PC-9 (cell line): Measurements from ENCODE around the gene NGEF. TPM values are rescaled to one million over a fixed set of nuclear protein-coding genes. Genes with fewer than 3 reads are reported as not detected.

Experiments
- BruUV-seq: library from RNA; stranded (reverse); fragments of 400-500 nt; replicated peaks from 2 replicates; lab custom pipeline; 2021; lab: Mats Ljungman, UMichigan
- CTCF ChIA-PET: fragments of 300-600 bp; sonication (Branson Sonifier 250); formaldehyde crosslinking; loops from one replicate; lab custom pipeline; 2022; ENCODE audit warnings: antibody characterized with exemption; lab: Charles Lee
- POLR2A ChIA-PET: fragments of 300-600 bp; sonication (Branson Sonifier 250); formaldehyde crosslinking; loops from one replicate; lab custom pipeline; 2022; ENCODE audit warnings: antibody characterized with exemption; ENCODE audit not compliant: unreplicated experiment; lab: Charles Lee
- DNase-seq, 2 experiments: peaks; one replicate each; pipeline versions ENCODE4 v3.0.0 to v3.0.0-alpha.2; 2015 to 2022; ENCODE audit warnings: mixed read lengths in 1 of 2
- H2AFZ ChIP-seq: fragments of 200-600 bp; sonication (generic); 2 replicates; pipeline ENCODE4 v1.8.1; 2017; ENCODE audit warnings: antibody characterized with exemption
- H3F3A ChIP-seq: fragments of 200-600 bp; sonication (generic); 2 replicates; pipeline ENCODE4 v1.8.1; 2017; ENCODE audit warnings: antibody characterized with exemption, mild to moderate bottlenecking, low read depth; ENCODE audit not compliant: insufficient read depth
- H3K27ac ChIP-seq: fragments of 200-600 bp; sonication (generic); 2 replicates; pipeline ENCODE4 v1.6.1; 2016; ENCODE audit warnings: mixed run types
- H3K27me3 ChIP-seq: fragments of 200-600 bp; sonication (generic); 2 replicates; pipeline ENCODE4 v1.6.1; 2016; ENCODE audit warnings: low read depth, mixed run types; ENCODE audit not compliant: insufficient read depth
- H3K36me3 ChIP-seq: fragments of 200-600 bp; sonication (generic); 2 replicates; pipeline ENCODE4 v1.6.1; 2016; ENCODE audit warnings: low read depth, mixed run types
- H3K4me1 ChIP-seq: fragments of 200-600 bp; sonication (generic); replicated peaks from 2 replicates; pipeline ENCODE4 v1.6.1; 2016; ENCODE audit warnings: mixed run types; ENCODE audit not compliant: insufficient read depth
- H3K4me2 ChIP-seq: fragments of 200-600 bp; sonication (generic); 2 replicates; pipeline ENCODE4 v1.6.1; 2017; ENCODE audit warnings: mixed run types
- H3K4me3 ChIP-seq: fragments of 200-600 bp; sonication (generic); 2 replicates; pipeline ENCODE4 v1.6.1; 2016; ENCODE audit warnings: mixed run types
- H3K79me2 ChIP-seq: fragments of 200-600 bp; sonication (generic); 2 replicates; pipeline ENCODE4 v1.6.1; 2017; ENCODE audit warnings: low read depth, mixed run types
- H3K9me2 ChIP-seq: fragments of 200-600 bp; sonication (generic); 2 replicates; pipeline ENCODE4 v1.8.1; 2017; ENCODE audit warnings: mild to moderate bottlenecking; ENCODE audit not compliant: insufficient read depth
- H3K9me3 ChIP-seq: fragments of 200-600 bp; sonication (generic); 2 replicates; pipeline ENCODE4 v1.8.1; 2016; ENCODE audit warnings: low read depth; ENCODE audit not compliant: insufficient read depth
- H4K20me1 ChIP-seq: fragments of 200-600 bp; sonication (generic); 2 replicates; pipeline ENCODE4 v1.8.1; 2017; ENCODE audit not compliant: insufficient read depth
- EZH2 ChIP-seq: fragments of 200-600 bp; sonication (generic); IDR thresholded peaks from 2 replicates; pipeline ENCODE4 v1.8.0; 2017; ENCODE audit warnings: antibody characterized with exemption, low read depth
- intact Hi-C: fragments of 100-400 bp; cut with micrococcal nuclease; formaldehyde crosslinking; loops from one replicate; pipeline ENCODE4 v1.10.0; 2022; ENCODE audit not compliant: unreplicated experiment
- total RNA-seq: library from RNA; stranded (reverse); gene quantifications from 2 replicates; pipeline ENCODE4 v1.2.3, GENCODE V29; 2021
- TF ChIP-seq, protein P1 (sequence below): fragments of 200-600 bp; sonication (generic); conservative IDR thresholded peaks from 2 replicates; pipeline ENCODE4 v1.6.1; 2017; ENCODE audit warnings: mixed run types, antibody characterized with exemption, mild to moderate bottlenecking, moderate library complexity

The NGEF gene
- total RNA-seq, 1 experiment from 2014 or later: 55.3 TPM

- H4K20me1 ChIP-seq: no peaks in the 10 kb centered on the region
- ChIA-PET POLR2A (no interaction called here), CTCF (interaction anchor here (0.5 kb wide), 1 partner anchor 109 kb away, joined by 3 read pairs; no protein-coding TSS in a partner anchor)
- H2AFZ ChIP-seq: no peak overlapping the region
- no peak overlapping the region for H3K4me2 ChIP-seq
- H3K36me3 ChIP-seq: no peaks in the 10 kb centered on the region
- no peaks in the 10 kb centered on the region for H3K79me2 ChIP-seq
- no peaks in the 10 kb centered on the region for H3K9me2 ChIP-seq
- no peaks in the 10 kb centered on the region for H3K9me3 ChIP-seq
- H3K4me3 ChIP-seq: no peak overlapping the region
- intact Hi-C loops: no loop called here
- peaks cover 14% of the 10 kb centered on the region; the same call in 1 of the 2 replicates for H3F3A ChIP-seq
- no TSS peak for BruUV-seq
- TF ChIP-seq EZH2: no peak
- TF ChIP-seq, protein P1, sequence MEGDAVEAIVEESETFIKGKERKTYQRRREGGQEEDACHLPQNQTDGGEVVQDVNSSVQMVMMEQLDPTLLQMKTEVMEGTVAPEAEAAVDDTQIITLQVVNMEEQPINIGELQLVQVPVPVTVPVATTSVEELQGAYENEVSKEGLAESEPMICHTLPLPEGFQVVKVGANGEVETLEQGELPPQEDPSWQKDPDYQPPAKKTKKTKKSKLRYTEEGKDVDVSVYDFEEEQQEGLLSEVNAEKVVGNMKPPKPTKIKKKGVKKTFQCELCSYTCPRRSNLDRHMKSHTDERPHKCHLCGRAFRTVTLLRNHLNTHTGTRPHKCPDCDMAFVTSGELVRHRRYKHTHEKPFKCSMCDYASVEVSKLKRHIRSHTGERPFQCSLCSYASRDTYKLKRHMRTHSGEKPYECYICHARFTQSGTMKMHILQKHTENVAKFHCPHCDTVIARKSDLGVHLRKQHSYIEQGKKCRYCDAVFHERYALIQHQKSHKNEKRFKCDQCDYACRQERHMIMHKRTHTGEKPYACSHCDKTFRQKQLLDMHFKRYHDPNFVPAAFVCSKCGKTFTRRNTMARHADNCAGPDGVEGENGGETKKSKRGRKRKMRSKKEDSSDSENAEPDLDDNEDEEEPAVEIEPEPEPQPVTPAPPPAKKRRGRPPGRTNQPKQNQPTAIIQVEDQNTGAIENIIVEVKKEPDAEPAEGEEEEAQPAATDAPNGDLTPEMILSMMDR: no peak
- H3K4me1 ChIP-seq: peaks cover 18% of the 10 kb centered on the region
- H3K27ac ChIP-seq: no peak overlapping the region
- no peaks in the 10 kb centered on the region for H3K27me3 ChIP-seq
- no peak for DNase-seq
Observed at GRCh38 chr2:232955856-232956255, 57.2 kb downstream of the NGEF start.

GRCh38 chr2:232954691-232955090 lies 58.4 kb downstream of the NGEF start:
- Histone ChIP-seq H3K27me3 (no peaks in the 10 kb centered on the region), H3F3A (peaks cover 14% of the 10 kb centered on the region; the same call in 1 of the 2 replicates), H3K9me2 (no peaks in the 10 kb centered on the region), H3K4me1 (peaks cover 18% of the 10 kb centered on the region), H3K4me3 (no peak overlapping the region), H2AFZ (no peak overlapping the region), H3K36me3 (no peaks in the 10 kb centered on the region), H3K9me3 (no peaks in the 10 kb centered on the region), H3K79me2 (no peaks in the 10 kb centered on the region), H3K27ac (no peak overlapping the region), H4K20me1 (no peaks in the 10 kb centered on the region), H3K4me2 (no peak overlapping the region)
- DNase-seq: no peak
- ChIA-PET POLR2A (interaction anchor here (0.6 kb wide), 1 partner anchor 112 kb away, joined by 4 read pairs; no protein-coding TSS in a partner anchor), CTCF (no interaction called here)
- BruUV-seq: no TSS peak
- intact Hi-C loops: no loop called here
- TF ChIP-seq, protein P1: no peak
- TF ChIP-seq EZH2: no peak

GRCh38 chr2:232951891-232952290 lies 61.2 kb downstream of the NGEF start:
- Histone ChIP-seq H3K79me2 (no peaks in the 10 kb centered on the region), H4K20me1 (no peaks in the 10 kb centered on the region), H3K9me3 (no peaks in the 10 kb centered on the region), H3K36me3 (no peaks in the 10 kb centered on the region), H3K4me3 (no peak overlapping the region), H3K9me2 (no peaks in the 10 kb centered on the region), H3K4me1 (peaks cover 10% of the 10 kb centered on the region), H3K27ac (no peak overlapping the region), H3F3A (peaks cover 12% of the 10 kb centered on the region; the same call in 1 of the 2 replicates), H3K27me3 (no peaks in the 10 kb centered on the region), H2AFZ (no peak overlapping the region), H3K4me2 (peak overlapping the region; percentile 15)
- DNase-seq: peak; percentile 50 to 68
- TF ChIP-seq, protein P1: no peak
- TF ChIP-seq EZH2: no peak
- POLR2A ChIA-PET: no interaction called here
- intact Hi-C loops: no loop called here
- BruUV-seq: no TSS peak
- CTCF ChIA-PET: no interaction called here
